Activated T-helper 1 cell treated with anti-CD3 and anti-CD28 coated beads, Interleukin-12 subunit alpha, Interleukin-12 subunit beta, Interleukin-2, Interleukin-4 antibody, amounts not matched to agents 30 ng/mL and 10 ng/mL and 1 ng/mL, durations not matched to agents 14 hours and 24 hours and 36 hours (primary cell): Measurements from ENCODE around the gene F7. TPM values are rescaled to one million over a fixed set of nuclear protein-coding genes. Genes with fewer than 3 reads are reported as not detected.
"Not testable (repeated sequence)": the region's sequence is repeated elsewhere in the genome, so short reads cannot be mapped to it uniquely, and the experiment has no call there.

Experiments
- DNase-seq: peaks from one replicate; pipeline ENCODE4 v3.0.0; 2021; ENCODE audit warnings: low spot score
- H3K27ac Mint-ChIP-seq: one replicate; pipeline ENCODE4 v1.8.0; 2021; ENCODE audit warnings: mild to moderate bottlenecking, mixed read lengths
- H3K27me3 Mint-ChIP-seq: one replicate; pipeline ENCODE4 v1.8.0; 2022; ENCODE audit warnings: mild to moderate bottlenecking, moderate library complexity, mixed read lengths; ENCODE audit not compliant: insufficient read depth
- H3K36me3 Mint-ChIP-seq: one replicate; pipeline ENCODE4 v1.8.0; 2021; ENCODE audit warnings: low read depth, mixed read lengths
- H3K4me1 Mint-ChIP-seq: one replicate; pipeline ENCODE4 v1.8.0; 2021; ENCODE audit warnings: low read depth, mixed read lengths
- H3K4me3 Mint-ChIP-seq: one replicate; pipeline ENCODE4 v1.8.0; 2021; ENCODE audit warnings: mild to moderate bottlenecking, moderate library complexity, mixed read lengths
- H3K9me3 Mint-ChIP-seq: one replicate; pipeline ENCODE4 v1.8.0; 2021; ENCODE audit warnings: mixed read lengths
- intact Hi-C: fragments of 100-400 bp; cut with micrococcal nuclease; formaldehyde crosslinking; loops from one replicate; pipeline ENCODE4 v1.15.1; 2024
- total RNA-seq: library from RNA; stranded (reverse); gene quantifications from 2 replicates; pipeline ENCODE4 v1.2.3, GENCODE V29; 2022

The F7 gene
- not detected in 2 replicates for total RNA-seq

DNA sequence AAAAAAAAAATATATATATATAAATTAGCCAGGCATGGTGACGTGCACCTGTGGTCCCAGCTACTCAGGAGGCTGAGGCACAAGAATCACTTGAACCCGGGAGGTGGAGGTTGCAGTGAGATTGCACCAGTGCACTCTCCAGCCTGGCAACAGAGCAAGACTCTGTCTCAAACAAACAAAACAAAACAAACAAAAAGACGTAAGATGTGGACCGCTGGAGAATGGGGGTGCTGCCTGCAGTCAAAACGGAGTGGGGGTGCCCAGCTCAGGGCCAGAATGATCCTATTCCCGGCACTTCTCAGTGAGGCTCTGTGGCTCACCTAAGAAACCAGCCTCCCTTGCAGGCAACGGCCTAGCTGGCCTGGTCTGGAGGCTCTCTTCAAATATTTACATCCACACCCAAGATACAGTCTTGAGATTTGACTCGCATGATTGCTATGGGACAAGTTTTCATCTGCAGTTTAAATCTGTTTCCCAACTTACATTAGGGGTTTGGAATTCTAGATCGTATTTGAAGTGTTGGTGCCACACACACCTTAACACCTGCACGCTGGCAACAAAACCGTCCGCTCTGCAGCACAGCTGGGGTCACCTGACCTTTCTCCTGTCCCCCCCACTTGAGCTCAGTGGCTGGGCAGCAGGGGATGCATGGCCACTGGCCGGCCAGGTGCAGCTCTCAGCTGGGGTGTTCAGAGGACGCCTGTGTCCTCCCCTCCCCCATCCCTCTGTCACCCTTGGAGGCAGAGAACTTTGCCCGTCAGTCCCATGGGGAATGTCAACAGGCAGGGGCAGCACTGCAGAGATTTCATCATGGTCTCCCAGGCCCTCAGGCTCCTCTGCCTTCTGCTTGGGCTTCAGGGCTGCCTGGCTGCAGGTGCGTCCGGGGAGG is at the start of gene F7:
TSS of gene F7 (plus strand) at position 760 of the 889 bp plus-strand sequence. CDS start at position 811, 51 bp downstream.
- Mint-ChIP-seq H3K27ac (no peak within 1 kb of the TSS), H3K27me3 (peaks cover 1% of the 10 kb centered on the region), H3K4me3 (no peak within 1 kb of the TSS), H3K4me1 (no peaks in the 10 kb centered on the region), H3K9me3 (no peaks in the 10 kb centered on the region), H3K36me3 (no peaks in the 10 kb centered on the region)
- no peak for DNase-seq
- intact Hi-C loops, result no loop called here

DNA sequence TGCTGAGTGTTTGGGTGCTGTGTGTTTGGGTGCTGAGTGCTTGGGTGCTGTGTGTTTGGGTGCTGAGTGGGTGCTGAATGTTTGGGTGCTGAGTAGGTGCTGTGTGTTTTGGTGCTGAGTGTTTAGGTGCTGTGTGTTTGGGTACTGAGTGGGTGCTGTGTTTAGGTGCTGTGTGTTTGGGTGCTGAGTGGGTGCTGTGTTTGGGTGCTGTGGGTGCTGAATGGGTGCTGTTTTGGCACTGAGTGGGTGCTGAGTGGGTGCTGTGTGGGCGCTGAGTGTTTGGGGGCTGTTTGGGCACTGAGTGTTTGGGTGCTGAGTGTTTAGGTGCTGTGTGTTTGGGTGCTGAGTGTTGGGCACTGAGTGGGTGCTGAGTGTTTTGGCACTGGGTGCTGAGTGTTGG is 48.5 kb upstream of the F7 start:
- H3K36me3 Mint-ChIP-seq, result no peaks in the 10 kb centered on the region
- H3K9me3 Mint-ChIP-seq, result no peaks in the 10 kb centered on the region
- H3K27ac Mint-ChIP-seq, result no peak overlapping the region
- no peaks in the 10 kb centered on the region for H3K4me1 Mint-ChIP-seq
- no peaks in the 10 kb centered on the region for H3K27me3 Mint-ChIP-seq
- no peak overlapping the region for H3K4me3 Mint-ChIP-seq
- no peak for DNase-seq
- intact Hi-C loops, result no loop called here

DNA sequence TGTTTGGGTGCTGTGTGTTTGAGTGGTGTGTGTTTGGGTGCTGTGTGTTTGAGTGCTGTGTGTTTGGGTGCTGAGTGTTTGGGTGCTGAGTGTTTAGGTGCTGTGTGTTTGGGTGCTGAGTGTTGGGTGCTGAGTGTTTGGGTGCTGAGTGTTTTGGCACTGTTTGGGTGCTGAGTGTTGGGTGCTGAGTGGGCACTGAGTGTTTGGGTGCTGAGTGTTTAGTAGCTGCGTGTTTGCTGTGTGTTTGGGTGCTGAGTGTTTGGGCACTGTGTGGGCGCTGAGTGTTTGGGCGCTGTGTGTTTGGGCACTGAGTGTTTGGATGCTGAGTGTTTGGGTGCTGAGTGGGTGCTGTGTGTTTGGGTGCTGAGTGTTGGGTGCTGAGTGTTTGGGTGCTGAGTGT is 48.0 kb upstream of the F7 start:
- H3K36me3 Mint-ChIP-seq, H3K4me3 Mint-ChIP-seq, DNase-seq, H3K27ac Mint-ChIP-seq, H3K4me1 Mint-ChIP-seq, H3K27me3 Mint-ChIP-seq, H3K9me3 Mint-ChIP-seq, intact Hi-C loops: not testable (repeated sequence)

DNA sequence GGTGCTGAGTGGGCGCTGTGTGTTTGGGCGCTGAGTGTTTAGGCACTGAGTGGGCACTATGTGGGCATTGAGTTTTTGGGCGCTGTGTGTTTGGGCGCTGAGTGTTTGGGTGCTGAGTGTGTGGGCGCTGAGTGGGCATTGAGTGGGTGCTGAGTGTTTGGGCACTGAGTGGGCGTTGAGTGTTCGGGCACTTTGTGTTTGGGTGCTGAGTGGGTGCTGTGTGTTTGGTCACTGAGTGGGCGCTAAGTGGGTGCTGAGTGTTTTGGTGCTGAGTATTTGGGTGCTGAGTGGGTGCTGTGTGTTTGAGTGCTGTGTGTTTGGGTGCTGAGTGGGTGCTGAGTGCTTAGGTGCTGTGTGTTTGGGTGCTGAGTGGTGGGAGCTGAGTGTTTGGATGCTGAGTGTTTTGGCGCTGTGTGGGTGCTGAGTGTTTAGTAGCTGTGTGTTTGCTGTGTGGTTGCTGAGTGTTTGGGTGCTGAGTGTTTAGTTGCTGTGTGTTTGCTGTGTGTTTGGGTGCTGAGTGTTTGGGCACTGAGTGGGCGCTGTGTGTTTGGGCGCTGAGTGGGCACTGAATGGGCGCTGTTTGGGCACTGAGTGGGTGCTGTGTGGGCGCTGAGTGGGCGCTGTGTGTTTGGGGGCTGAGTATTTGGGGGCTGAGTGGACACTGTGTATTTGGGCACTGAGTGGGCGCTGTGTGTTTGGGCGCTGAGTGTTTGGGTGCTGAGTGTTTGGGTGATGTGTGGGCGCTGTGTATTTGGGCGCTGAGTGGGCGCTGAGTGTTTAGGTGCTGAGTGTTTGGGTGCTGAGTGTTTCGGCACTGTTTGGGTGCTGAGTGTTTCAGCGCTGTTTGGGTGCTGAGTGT is 47.2 kb upstream of the F7 start:
- Mint-ChIP-seq H3K36me3 (no peaks in the 10 kb centered on the region), H3K27ac (no peak overlapping the region), H3K9me3 (no peaks in the 10 kb centered on the region), H3K4me1 (no peaks in the 10 kb centered on the region), H3K4me3 (no peak overlapping the region), H3K27me3 (no peaks in the 10 kb centered on the region)
- no peak for DNase-seq
- intact Hi-C loops, result no loop called here

DNA sequence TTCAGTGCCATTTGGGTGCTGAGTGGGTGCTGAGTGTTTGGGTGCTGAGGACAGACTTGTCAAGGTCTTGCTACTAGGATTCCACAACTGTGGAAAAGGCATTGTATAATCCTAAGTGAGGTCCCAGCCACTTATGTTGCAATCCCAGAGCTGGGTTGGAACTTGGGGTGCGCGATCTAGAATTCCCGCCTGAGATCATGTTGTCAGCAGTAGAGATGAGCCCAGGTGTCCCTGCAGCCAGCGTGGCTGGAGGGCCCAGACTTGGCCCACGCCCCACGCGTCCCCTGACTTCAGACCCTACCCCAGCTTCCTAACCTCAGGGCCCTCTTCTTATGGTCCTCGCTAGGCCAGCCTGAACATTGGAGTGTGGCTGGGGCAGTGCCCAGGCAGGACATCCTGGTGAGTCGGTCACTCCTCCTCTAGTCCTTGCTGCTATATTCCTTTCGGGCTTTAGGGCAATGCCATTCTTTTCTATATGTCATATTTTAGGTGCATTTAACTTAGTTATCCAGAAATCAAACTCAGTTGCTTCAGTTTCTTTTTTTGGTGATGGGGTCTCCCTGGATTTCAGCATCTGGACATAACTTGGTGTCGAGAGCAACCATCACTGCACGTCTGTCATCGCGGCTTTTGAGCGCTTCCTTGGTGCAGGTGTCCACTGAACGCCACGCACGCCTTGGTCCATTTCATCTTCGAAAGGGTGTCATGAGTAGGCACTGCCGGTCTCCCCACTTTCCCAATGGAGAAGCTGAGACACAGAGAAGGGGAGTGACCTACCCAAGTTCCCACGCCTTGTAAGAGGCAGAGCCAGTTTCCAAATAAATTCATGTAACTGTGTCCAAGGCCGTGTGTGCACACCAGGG is 46.4 kb upstream of the F7 start:
- Mint-ChIP-seq H3K4me3 (no peak overlapping the region), H3K27me3 (no peaks in the 10 kb centered on the region), H3K9me3 (no peaks in the 10 kb centered on the region), H3K27ac (no peak overlapping the region), H3K36me3 (no peaks in the 10 kb centered on the region), H3K4me1 (no peaks in the 10 kb centered on the region)
- DNase-seq, result no peak
- intact Hi-C loops, result no loop called here

DNA sequence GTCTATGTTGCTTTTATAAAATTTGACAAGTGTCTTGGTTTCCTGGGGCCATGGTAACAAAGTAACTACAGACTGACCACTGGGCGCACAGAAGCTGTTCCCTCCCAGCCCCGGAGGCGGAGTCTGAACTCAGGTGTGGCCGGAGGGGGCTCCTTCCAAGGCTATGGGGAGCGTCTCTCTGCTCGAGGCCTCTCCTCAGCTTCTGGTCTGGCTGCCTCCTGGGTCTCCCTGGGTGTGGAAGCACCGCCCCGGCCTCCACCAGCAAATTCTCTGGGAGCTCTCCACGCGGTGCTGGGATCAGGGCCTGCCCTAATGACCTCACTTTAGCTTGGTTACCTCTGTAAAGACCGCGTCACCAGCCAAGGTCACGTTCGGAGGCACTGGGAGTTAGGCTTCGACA is 45.7 kb upstream of the F7 start:
- no peaks in the 10 kb centered on the region for H3K4me1 Mint-ChIP-seq
- H3K27me3 Mint-ChIP-seq, result no peaks in the 10 kb centered on the region
- intact Hi-C loops, result no loop called here
- H3K36me3 Mint-ChIP-seq, result no peaks in the 10 kb centered on the region
- H3K9me3 Mint-ChIP-seq, result no peaks in the 10 kb centered on the region
- no peak overlapping the region for H3K4me3 Mint-ChIP-seq
- no peak for DNase-seq
- no peak overlapping the region for H3K27ac Mint-ChIP-seq

DNA sequence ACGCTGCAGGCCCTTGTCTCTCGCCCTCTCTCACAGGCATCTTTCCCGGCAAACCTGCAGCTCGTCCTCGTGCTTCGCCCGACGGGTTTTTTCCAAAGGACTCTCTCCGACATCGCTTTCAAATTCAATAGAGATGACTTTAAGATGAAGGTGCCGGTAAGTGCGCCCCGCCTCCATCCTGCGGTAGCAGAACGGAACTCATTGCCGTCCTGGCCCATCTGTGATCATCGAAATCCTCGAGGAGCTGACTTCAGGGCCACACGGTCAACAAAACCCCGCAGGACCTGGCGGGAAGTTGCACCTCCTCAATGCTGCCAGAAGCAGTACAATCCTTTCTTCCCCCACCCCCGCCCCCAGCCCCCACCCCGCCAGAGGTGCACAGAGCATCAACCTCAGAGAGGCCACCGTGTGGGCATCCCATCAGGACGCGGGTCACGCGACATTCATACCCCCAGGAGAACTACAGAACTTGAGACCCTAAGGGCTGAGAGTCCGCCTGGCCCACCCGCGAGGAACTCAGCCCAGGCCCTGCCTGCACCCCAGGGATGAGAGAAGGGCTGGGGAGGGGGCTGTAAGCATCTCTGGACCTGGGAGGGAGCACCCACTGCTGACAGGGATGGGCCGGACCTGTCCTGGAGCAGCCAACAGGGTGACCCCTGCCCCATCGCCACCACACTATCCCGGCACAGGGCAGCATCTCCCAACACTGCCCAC is 44.9 kb upstream of the F7 start:
- Mint-ChIP-seq H3K27ac (no peak overlapping the region), H3K9me3 (no peaks in the 10 kb centered on the region), H3K36me3 (no peaks in the 10 kb centered on the region), H3K4me1 (no peaks in the 10 kb centered on the region), H3K4me3 (no peak overlapping the region), H3K27me3 (no peaks in the 10 kb centered on the region)
- intact Hi-C loops, result no loop called here
- DNase-seq, result no peak

DNA sequence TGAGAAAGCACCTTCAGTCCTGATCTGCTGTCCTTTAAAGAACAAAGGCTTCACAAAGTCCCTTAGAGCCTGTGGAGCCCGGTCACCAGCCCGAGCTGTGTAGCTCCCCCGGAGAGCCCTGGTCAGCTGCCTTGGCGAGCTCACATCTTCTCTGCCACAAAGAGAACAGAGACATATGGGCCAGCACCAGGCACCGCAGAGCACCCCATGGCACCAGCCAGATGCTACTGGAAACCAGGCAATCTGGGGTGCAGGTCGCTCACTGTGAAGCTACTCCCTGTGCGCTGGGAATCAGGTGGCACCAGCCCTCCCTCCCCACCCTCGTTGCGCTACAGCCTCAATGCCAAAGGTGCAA is 44.3 kb upstream of the F7 start:
- H3K36me3 Mint-ChIP-seq, result no peaks in the 10 kb centered on the region
- intact Hi-C loops, result no loop called here
- H3K9me3 Mint-ChIP-seq, result no peaks in the 10 kb centered on the region
- no peak overlapping the region for H3K27ac Mint-ChIP-seq
- no peaks in the 10 kb centered on the region for H3K27me3 Mint-ChIP-seq
- H3K4me3 Mint-ChIP-seq, result no peak overlapping the region
- DNase-seq, result no peak
- no peaks in the 10 kb centered on the region for H3K4me1 Mint-ChIP-seq

DNA sequence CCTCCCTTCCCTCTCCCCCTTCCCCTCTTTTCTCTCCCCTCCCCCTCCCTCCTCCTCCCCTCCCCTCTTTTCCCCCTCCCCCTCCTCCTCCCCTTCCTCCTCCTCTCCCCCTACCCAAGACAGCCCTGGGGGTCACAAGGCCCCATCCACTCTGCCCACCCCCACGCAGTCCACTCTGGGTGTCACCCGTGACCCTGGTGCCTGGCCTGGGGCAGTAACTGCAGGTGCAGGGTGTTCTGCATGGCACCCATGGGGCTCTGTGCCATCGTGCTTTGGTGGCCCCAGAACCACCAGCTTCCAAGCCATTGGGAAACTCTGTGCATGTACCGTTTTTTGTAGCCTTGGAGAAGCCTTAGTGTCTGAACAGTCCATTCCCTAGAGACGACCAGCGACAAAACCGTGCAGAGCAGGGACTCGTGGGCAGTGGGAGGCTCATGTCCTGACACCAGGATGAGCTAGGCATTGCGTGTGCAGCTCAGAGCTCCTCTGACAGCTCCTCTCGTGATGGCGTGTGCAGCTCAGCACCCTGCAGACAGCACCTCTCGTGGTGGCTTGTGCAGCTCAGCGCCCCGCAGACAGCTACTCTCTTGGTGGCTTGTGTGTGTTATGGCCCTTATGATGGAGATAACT is 43.7 kb upstream of the F7 start:
- H3K36me3 Mint-ChIP-seq, result no peaks in the 10 kb centered on the region
- no peaks in the 10 kb centered on the region for H3K4me1 Mint-ChIP-seq
- no peaks in the 10 kb centered on the region for H3K9me3 Mint-ChIP-seq
- no peak overlapping the region for H3K4me3 Mint-ChIP-seq
- no peak overlapping the region for H3K27ac Mint-ChIP-seq
- H3K27me3 Mint-ChIP-seq, result no peaks in the 10 kb centered on the region
- DNase-seq, result no peak
- intact Hi-C loops, result no loop called here

DNA sequence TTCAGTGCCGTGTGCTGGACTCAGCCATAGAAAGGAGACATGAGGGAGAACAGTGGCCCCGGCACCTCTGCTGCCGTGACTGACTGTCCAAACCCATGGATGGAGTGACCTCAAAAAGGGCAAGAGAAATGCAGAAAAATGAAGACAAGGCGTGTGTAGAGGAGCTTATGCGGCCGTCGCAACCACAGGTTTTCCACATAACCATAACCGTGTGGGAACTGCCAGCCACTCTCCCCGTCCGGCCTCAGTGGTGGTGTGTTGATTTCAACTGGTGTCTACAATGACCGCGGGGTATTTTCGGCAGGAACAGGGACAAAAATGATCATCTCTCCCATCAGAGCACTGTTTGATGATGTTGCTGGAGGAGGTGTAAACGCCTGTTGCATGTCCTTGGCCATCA is 42.9 kb upstream of the F7 start:
- H3K27me3 Mint-ChIP-seq, result no peaks in the 10 kb centered on the region
- no peaks in the 10 kb centered on the region for H3K9me3 Mint-ChIP-seq
- no peaks in the 10 kb centered on the region for H3K4me1 Mint-ChIP-seq
- H3K27ac Mint-ChIP-seq, result no peak overlapping the region
- H3K4me3 Mint-ChIP-seq, result no peak overlapping the region
- intact Hi-C loops, result no loop called here
- H3K36me3 Mint-ChIP-seq, result no peaks in the 10 kb centered on the region
- DNase-seq, result no peak

DNA sequence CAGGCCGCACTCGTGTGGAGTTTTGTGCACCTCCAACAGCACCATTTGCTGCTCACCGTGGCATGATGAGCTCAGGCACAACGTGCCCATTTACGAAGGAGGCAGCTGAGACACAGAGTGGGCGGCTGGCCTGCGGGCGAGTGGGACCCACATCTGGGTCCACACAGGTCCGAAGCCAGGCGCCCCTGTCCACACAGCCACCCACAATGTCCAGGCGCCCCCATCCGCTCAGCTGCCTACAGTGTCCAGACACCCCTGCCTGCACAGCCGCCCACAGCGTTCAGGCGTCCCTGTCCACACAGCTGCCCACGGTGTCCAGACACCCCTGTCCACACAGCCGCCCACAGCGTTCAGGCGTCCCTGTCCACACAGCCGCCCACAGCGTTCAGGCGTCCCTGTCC is 42.5 kb upstream of the F7 start:
- H3K4me1 Mint-ChIP-seq, result no peaks in the 10 kb centered on the region

DNA sequence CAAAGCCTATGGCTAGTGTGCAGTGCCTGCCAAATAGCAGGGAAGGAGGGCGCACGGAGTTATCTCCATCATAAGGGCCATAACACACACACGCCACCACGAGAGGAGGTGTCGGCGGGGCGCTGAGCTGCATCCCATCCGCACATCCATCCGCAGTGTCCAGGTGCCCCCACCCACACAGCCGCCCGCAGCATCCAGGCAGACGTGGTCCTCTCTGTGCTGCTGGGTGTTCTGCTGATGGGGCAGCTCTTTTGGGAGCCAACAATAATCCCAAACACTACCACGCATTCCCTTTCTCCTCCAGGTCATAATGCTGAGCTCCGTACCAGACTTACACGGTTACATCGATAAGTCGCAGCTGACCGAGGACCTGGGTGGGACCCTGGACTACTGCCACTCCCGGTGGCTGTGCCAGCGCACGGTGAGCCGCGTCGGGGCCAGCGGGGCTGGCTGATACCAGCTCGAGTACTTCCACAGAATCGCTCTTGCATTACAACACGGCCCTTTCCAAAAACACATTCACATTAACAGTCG is 41.5 kb upstream of the F7 start:
- H3K36me3 Mint-ChIP-seq, result no peaks in the 10 kb centered on the region

More for the DNA sequence above, 42.5 kb upstream of the F7 start:
- intact Hi-C loops, result no loop called here
- no peaks in the 10 kb centered on the region for H3K27me3 Mint-ChIP-seq
- no peaks in the 10 kb centered on the region for H3K36me3 Mint-ChIP-seq
- H3K9me3 Mint-ChIP-seq, result no peaks in the 10 kb centered on the region
- H3K4me3 Mint-ChIP-seq, result no peak overlapping the region
- no peak overlapping the region for H3K27ac Mint-ChIP-seq
- DNase-seq, result no peak

More for the DNA sequence above, 41.5 kb upstream of the F7 start:
- Mint-ChIP-seq H3K4me3 (no peak overlapping the region), H3K9me3 (no peaks in the 10 kb centered on the region), H3K27me3 (no peaks in the 10 kb centered on the region), H3K4me1 (no peaks in the 10 kb centered on the region), H3K27ac (no peak overlapping the region)
- intact Hi-C loops, result no loop called here
- DNase-seq, result no peak
